CD1c-positive myeloid dendritic cell (primary cell): ENCODE measurements around the gene PSMG3.
"Not testable (repeated sequence)": the region's sequence is repeated elsewhere in the genome, so short reads cannot be mapped to it uniquely, and the experiment has no call there.

Experiments used
- DNase-seq: peaks from one replicate; pipeline ENCODE4 v3.0.0-alpha.2; 2016; ENCODE audit errors: extremely low spot score

Gene PSMG3

DNA sequence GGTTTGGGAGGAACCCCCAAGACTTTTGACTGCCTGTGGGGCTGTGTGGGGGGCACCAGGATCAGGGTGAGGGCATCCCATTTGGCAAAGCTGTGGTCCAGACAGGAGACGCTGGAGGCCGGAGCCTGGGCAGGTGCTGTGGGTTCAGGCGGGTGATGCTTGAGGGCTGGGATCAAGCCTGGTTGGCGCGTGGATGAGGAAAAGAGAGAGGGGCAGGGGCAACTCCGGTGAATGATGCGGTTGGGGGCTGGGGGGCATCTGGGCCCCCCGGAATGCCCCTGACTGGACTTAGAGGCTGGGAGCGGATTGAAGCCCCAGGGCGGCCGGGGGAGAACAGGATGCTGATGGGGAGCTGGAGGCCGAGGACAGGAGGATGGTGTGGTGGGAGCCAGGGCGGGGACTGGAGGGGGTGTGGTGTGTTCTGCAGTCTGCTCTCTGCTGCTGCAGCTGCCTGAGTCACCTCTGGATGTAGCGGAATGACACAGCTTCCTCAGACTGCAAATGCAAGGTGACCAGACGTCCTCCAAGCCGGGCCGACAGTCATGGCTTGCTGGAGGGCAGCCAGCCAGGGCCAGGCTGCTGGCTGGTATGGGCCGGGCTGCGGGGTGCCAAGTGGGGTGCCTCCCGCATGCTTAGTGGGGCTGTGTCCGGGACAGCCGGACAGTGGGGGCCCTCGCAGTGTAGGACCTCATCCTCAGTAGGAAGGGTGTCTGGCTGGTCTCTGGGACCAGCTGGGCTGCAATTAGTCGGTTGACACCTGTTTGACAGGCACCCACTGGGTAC lies 36.1 kb downstream of the PSMG3 start:
- DNase-seq: peak; percentile 88

DNA sequence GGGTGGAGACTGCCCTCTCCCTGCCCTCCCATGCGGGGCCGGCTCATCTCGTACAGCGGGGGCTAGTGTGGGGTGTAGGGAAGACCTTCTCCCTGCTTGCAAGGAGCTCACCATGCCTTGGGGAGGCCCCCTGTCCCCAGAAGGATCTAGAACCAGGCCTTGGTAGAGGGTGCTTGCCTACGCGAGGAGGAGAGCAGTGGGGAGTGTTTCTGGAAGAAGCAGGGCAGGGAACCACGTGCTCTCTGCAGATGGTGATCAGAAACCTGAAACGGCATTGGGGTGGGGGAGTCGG lies 36.6 kb downstream of the PSMG3 start:
- no peak for DNase-seq

DNA sequence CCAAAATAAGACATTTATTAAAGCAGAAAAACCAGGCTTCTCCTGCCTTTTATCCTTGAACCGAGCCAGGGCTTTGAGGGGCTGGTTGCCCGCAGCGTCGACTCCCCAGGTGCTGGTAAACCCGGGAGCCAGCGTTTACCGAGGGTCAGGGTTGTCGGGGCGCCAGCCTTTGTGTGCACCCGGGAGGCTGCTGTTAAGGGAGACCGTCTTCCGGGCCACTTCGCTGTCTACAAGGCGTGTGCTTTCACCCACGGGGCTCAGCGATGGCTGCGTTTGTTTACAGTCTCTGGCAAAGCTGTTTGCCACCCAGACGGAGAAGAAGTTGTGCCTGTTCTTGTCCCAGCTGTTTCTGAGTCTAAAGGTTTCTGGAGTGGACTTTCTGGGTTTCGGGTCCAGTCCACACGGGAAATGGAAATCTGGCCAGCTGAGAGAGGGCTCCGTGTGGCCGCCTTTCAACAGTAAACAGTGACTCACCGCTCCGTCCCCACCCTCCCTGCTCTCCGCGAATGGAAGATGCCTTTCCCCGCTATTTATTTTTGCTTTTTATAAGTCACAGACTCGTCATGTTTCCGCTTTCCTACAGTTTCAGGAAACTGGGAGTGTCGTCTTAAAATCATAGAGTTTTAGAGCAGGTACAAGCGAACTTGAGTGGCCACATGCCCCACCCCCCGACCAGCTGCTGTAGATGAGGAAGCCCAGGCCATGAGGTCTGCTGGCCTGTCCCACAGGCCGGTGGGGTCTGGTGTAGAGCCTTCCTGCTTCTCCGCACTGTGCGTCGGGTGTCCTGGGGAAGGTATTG lies 37.2 kb downstream of the PSMG3 start:
- DNase-seq: peak; percentile 95

DNA sequence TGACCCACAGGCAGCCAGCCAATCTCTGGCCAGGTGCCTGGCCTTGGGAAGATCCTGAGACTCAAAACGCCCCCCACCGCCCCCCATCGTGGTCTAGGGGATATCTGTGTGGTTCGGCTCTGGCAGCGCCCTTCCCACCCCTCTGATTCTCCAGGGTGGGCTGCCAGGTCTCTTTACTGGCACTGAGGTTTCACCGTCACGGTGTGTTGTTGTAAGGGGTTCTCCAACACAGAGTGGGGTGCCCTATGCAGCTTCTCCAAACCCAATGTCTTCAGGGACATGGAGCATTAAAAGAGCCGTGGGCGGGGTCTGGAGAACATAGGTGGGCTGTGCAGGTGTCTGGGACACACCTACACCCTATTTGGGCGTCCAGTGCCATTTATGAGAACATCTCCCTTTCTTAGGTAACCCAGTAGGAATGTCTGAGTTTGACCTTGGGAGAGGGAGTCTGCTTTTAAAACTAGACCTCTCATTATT lies 37.8 kb downstream of the PSMG3 start:
- DNase-seq: peak; percentile 24

DNA sequence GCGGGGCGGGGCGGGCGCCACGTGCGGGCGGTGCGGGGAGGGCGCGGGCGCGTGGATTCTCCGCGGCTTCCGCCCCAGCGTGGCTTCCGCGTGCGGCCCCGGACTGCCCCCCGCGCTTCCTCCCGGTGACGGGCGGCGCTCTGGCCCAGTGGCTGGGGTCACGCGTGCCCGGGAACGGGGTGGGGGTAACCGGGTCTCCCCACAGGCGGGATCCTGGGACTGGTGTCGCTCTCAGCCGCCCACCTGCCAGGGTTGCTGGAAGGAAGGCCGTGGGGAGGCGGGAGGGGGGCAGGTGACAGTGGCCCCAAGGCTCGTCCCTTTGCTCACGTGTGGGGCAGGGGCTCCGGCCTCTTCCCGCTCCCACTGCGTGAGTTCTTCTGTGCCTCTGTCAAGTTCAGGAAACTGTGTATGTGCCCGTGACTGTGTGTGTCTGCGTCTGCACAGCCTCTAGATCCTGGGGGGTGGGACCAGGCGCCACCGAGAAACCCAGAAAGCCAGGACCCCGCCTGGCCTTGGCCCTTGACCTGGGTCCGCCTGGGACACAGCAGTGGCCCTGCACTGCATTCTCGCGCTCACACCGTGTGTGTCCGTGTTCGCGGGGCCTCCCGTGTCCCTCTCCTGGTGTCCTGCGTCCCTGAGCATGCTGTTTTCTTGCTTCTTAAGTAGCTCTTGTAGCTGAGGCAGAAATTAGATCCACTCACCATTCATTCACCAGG lies 38.4 kb downstream of the PSMG3 start:
- peak; percentile 54 for DNase-seq

DNA sequence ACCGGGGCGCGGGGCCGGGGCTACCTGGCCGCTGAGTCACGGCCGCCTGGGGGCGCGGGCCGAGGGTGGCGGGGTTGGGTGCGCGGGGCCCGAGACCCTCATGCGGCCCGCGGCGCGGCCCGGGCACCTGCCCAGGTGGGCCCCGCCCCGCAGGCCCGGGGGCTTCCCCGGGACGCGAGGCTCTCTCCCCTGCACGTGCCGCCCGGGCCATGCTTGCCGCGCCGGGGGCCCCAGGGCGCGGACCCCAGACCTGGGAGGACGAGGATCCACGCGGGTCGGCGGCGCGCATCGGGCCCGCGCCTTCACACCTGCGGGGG lies 38.9 kb downstream of the PSMG3 start:
- no peak for DNase-seq

DNA sequence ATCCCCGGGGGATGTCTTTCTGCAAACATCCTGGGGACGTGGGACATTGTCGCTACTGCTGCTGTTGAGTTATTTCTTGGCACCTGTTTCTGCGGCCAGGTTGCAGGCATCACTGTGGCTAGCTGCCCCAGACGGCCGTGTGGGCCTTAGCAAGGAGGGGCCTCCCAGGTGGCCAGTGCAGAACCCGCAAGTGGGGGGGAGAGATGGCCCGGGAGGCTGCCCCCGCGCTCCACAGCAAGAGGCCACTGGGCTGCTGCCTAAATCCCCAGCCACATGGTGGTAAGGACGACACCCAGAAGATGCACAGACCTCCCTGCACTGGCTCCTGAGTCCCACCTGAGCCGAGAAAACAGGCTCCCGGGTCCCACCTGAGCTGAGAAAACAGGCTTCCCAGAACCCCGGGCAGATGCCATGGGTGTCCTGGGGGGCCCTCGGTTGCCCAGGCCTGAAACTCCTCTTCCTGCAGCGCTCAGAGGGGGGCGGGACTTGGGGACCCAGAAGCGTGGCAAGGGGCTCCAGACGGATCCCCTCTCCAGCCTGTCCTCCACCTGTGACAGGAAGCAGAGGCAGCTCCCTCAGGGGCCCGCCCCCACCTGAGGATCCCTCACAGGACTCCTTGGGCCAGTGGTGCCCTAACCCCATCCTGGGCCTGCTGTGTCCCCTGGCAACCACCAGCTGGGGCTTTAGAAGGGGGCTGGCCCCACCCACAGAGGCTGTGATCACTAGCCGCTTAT lies 40.3 kb downstream of the PSMG3 start:
- DNase-seq: no peak

DNA sequence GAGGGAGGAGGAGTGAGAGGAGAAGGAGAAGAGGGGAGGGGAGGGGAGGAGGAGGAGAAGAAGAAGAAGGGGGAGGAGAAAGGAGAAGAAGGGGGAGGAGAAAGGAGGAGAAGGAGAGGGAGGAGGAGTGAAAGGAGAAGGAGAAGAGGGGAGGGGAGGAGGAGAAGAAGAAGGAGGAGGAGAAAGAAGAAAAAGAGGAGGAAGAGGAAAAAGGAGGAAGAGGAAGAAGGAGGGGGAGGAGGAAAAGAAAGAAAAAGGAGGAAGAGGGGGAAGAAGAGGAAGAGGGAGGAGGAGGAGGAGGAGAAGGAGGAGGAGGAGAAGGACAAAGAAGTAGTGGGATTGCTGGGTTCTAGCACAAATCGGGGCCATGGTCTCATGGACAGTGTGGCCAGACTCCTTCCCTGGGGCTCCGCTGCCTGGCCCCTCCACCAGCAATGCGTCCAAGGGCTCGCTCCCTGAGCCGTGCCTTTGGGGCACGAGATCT lies 43.5 kb downstream of the PSMG3 start:
- no peak for DNase-seq

DNA sequence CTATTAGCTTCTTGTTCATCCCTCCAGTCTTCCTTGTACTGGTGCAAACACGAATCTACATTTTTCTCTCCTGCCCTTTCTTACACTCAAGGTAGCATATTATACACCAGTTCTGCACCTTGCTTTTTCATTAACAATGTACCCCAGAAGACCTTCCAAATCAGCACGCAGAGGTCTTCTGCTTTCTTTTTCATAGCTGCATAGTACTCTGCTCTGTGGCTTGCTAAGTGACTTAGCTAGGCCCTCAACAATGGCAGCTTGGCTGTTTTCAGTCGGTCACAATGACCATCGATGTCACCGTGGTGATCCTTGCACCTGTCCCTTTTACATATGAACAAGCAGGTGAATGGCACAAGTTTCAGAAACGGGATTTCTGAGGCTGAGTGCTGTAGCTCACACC lies 44.4 kb downstream of the PSMG3 start:
- no peak for DNase-seq

DNA sequence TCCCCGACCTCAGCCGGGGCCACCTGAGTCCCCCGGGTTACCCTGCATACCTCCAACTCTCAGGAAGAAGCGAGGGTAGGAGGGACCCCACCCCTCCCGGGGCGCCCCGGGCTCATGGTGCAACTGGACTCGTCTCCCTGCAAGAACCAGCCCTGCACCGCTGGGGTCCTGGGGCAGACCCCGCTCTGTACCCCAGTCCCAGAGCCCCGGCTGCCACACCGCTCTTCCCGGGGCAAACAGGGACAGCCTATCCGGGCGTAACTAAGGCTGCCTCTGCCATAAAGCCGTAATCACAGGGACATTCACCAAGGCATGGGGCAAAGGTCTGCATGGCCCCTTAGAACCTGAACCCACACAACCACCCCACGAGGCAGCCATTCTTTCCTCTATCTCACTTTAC lies 46.0 kb downstream of the PSMG3 start:
- no peak for DNase-seq

DNA sequence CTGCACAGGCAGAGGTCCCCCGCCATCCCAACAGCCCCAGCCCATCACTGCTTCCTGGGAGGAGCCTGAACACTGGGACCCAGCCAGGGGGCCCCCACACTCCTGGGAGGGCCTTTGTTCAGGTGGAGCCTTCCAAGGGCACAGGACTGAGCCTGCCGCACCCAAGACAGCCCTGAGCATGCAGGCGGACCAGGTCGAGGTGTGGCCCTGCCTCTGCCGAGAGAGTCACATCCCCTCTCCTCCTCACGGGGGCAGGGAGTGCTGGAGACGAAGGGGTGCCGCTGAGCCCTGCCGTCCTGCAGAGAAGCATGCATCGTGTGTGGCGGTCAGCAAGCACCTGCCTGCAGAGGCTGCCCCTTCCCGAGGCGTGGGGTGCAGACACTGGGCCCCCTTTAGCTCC lies 46.6 kb downstream of the PSMG3 start:
- no peak for DNase-seq

DNA sequence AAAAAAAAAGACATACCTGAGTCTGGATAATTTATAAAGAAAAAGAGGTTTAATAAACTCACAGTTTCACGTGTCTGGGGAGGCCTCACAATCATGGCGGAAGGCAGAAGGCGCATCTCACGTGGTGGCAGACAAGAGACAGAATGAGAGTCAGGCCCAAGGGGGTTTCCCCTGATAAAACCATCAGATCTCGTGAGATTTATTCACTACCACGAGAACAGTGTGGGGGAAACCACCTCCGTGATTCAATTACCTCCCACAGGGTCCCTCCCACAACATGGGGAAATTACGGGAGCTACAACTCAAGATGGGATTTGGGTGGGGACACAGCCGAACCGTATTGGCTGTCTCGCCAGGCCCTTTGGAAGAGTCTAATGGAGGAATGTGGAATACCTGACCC lies 48.4 kb downstream of the PSMG3 start:
- no peak for DNase-seq

DNA sequence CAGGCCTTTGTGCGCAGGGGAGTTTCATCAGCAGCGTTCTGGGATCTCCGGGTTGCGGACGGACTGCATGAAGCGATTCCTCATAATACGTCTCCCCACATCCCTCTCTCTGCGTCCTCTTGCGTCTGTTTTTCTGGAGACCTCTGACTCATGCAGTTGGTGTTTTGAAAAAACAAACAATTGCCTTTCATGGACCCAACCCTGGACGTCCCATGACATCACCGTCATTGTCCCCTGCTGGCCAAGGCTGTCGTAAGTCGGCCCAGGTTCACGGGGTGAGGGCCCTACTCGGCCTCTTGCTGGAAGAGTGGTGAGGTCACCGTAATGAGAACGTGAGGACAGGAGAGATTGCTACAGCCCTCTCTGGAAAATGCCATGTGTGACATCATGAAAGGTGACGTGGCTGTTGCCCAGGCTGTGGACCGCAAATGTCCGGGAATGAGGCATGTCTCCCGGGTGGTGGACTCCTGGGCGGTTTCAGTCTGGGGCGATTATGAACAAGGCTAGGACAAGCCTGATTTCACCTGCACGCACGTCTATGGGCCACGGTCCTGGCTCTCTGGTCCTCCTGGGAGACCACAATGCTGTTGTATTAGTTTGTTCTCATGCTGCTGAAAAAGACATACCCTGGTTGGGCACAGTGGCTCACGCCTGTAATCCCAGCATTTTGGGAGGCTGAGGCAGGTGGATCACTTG lies 49.1 kb downstream of the PSMG3 start:
- peak; percentile 51 for DNase-seq

DNA sequence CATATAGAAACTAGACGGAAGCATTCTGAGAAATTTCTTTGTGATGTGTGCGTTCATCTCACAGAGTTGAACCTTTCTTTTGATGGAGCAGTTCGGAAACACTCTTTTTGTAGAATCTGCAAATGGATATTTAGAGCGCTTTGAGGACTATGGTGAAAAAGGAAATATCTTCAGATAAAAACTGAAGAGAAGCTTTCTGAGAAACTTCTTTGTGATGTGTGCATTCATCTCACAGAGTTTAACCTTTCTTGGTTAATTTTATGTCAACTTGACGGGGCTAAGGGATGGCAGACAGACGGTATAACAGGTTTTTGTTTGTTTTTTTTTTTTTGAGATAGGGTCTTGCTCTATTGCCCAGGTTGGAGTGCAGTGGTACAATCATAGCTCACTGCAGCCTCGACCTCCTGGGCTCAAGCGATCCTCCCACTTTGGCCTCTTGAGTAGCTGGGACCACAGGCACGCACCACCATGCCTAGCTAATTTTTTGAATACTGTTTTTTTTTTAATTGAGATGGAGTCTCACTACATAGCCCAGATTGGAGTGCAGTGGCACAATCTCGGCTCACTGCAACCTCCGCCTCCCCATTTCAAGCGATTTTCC lies 50.4 kb downstream of the PSMG3 start:
- DNase-seq: not testable (repeated sequence)
